Measurements from ENCODE around the gene KRTAP4-7.
"Not testable (repeated sequence)": the region's sequence is repeated elsewhere in the genome, so short reads cannot be mapped to it uniquely, and the experiment has no call there.

DNA sequence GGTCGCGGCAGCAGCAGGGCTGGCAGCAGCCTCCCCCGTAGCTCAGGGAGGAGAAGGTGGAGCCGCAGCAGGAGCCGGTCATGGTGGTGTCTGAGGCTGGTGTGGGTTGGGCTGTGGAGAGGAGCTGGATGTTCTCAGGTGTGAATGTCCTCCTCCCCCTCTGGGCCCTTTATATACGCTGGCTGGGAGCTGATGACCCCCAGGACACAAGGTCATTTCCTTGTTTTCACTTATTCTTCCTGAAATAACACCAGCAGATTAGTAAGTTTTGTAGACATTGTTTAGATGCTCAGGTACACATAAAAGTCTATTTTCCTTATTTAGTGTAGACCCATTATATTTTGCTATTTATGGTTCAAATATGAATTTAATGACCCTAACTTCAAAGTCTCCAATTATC is 28.8 kb upstream of the KRTAP4-7 start, which contains the start of gene KRTAP2-2:
- TF ChIP-seq, protein P1, sequence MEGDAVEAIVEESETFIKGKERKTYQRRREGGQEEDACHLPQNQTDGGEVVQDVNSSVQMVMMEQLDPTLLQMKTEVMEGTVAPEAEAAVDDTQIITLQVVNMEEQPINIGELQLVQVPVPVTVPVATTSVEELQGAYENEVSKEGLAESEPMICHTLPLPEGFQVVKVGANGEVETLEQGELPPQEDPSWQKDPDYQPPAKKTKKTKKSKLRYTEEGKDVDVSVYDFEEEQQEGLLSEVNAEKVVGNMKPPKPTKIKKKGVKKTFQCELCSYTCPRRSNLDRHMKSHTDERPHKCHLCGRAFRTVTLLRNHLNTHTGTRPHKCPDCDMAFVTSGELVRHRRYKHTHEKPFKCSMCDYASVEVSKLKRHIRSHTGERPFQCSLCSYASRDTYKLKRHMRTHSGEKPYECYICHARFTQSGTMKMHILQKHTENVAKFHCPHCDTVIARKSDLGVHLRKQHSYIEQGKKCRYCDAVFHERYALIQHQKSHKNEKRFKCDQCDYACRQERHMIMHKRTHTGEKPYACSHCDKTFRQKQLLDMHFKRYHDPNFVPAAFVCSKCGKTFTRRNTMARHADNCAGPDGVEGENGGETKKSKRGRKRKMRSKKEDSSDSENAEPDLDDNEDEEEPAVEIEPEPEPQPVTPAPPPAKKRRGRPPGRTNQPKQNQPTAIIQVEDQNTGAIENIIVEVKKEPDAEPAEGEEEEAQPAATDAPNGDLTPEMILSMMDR (conservative IDR thresholded peaks at IDR 0.05; ENCODE audit: low read length) = not testable (repeated sequence)
- TF ChIP-seq EZH2phosphoT487 (IDR thresholded peaks at IDR 0.05; ENCODE audit: borderline replicate concordance, low read depth, low read length) = not testable (repeated sequence)

All from OCI-LY7 (cell line).